Upper lobe of right lung (tissue), 1 donor: ENCODE results near the gene ANKS1B. TPM values are rescaled to one million over a fixed set of nuclear protein-coding genes. Genes with fewer than 3 reads are reported as not detected.

Experiments used
- ATAC-seq: fragments of 200-7000 bp; cut with Tn5 transposase; one replicate; pipeline ENCODE4 v1.9.1; 2020; ENCODE audit warnings: mild to moderate bottlenecking, moderate library complexity
- DNase-seq: peaks from one replicate; pipeline ENCODE4 v3.0.0-alpha.2; 2020
- H3K27ac ChIP-seq: fragments of 200-600 bp; one replicate; pipeline ENCODE4 v1.8.0; 2022
- H3K27me3 ChIP-seq: fragments of 200-600 bp; one replicate; pipeline ENCODE4 v1.8.0; 2022; ENCODE audit warnings: mild to moderate bottlenecking
- H3K36me3 ChIP-seq: fragments of 200-600 bp; one replicate; pipeline ENCODE4 v1.8.0; 2022
- H3K4me1 ChIP-seq: fragments of 200-600 bp; one replicate; pipeline ENCODE4 v1.8.0; 2022
- H3K4me3 ChIP-seq: fragments of 200-600 bp; one replicate; pipeline ENCODE4 v1.8.0; 2022; ENCODE audit warnings: mild to moderate bottlenecking
- H3K9me3 ChIP-seq: fragments of 200-600 bp; one replicate; pipeline ENCODE4 v1.8.0; 2022
- CTCF ChIP-seq: fragments of 200-600 bp; IDR thresholded peaks from one replicate; pipeline ENCODE4 v1.8.0; 2022; ENCODE audit warnings: antibody characterized with exemption
- intact Hi-C: fragments of 100-400 bp; cut with DNase I; formaldehyde crosslinking; loops from one replicate; pipeline ENCODE4 v1.11.0; 2022
- total RNA-seq: library from RNA; stranded (reverse); fragmentation: NEBNext Ultra II Directional; extraction: Animal tissue kit (Norgen Biotek cat#: 25700); gene quantifications from one replicate; pipeline ENCODE4 v1.2.1, GENCODE V29; 2021
- donor health status: DM: no; HTN: yes; CAD: no; lungs with severe emphysema.

ANKS1B gene
- total RNA-seq, 1 donor from 2014 or later, result 5.3 TPM

DNA sequence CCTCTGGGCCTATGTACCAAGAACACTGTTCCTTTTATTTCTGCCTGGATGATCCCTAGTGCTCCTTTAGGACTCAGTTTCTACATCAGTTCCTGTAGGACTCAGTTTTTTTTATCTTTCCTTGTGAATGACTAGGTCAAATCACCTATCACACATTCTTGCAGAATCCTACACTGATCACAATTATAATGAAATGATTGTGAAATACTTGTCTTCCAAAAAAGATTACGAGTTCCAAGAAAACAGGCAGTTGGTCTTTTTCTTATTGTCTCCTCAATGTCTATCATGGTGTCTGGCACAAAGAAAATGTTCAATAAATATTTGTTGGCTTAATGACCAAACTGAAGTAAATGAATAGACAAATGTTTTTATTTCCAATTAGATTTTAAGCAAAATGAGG lies 432.7 kb downstream of the ANKS1B start:
- DNase-seq, result no peak
- intact Hi-C loops, result no loop called here
- ATAC-seq, result no peak
- no peak for TF ChIP-seq CTCF
- H3K36me3 ChIP-seq, result no peaks in the 10 kb centered on the region
- no peaks in the 10 kb centered on the region for H3K27me3 ChIP-seq
- H3K4me3 ChIP-seq, result no peak overlapping the region
- no peak overlapping the region for H3K27ac ChIP-seq
- no peaks in the 10 kb centered on the region for H3K9me3 ChIP-seq
- H3K4me1 ChIP-seq, result no peaks in the 10 kb centered on the region

DNA sequence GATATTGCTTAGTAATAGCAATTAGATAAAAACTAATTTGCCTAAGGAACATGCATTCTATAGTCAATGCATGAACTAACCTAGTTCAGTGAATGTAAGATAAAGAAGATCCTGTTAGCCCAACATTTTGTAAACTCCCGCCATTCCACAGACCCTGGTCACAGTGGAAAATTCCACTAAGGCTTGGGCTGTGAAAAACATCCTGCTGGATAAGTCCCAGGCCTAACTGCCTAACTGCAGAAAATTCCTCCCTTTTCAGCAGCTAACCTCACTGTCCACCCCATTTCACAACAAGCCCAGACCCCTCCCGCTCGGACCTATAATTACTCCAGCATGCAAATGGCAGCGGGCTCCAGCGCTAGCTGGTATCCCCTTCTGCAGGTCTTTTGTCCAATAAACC lies 435.1 kb downstream of the ANKS1B start:
- H3K4me1 ChIP-seq, result no peaks in the 10 kb centered on the region
- ATAC-seq (no peak), DNase-seq (no peak)
- H3K27me3 ChIP-seq, result no peaks in the 10 kb centered on the region
- H3K27ac ChIP-seq, result no peak overlapping the region
- intact Hi-C loops, result no loop called here
- H3K9me3 ChIP-seq, result no peaks in the 10 kb centered on the region
- TF ChIP-seq CTCF, result no peak
- no peak overlapping the region for H3K4me3 ChIP-seq
- no peaks in the 10 kb centered on the region for H3K36me3 ChIP-seq

GRCh38 chr12:99549196-99549595 lies 435.5 kb downstream of the ANKS1B start:
- DNase-seq (no peak), ATAC-seq (no peak)
- H3K36me3 ChIP-seq, result no peaks in the 10 kb centered on the region
- no peak for TF ChIP-seq CTCF
- no peak overlapping the region for H3K27ac ChIP-seq
- H3K4me3 ChIP-seq, result no peak overlapping the region
- no peaks in the 10 kb centered on the region for H3K27me3 ChIP-seq
- intact Hi-C loops, result no loop called here
- H3K9me3 ChIP-seq, result no peaks in the 10 kb centered on the region
- no peaks in the 10 kb centered on the region for H3K4me1 ChIP-seq

DNA sequence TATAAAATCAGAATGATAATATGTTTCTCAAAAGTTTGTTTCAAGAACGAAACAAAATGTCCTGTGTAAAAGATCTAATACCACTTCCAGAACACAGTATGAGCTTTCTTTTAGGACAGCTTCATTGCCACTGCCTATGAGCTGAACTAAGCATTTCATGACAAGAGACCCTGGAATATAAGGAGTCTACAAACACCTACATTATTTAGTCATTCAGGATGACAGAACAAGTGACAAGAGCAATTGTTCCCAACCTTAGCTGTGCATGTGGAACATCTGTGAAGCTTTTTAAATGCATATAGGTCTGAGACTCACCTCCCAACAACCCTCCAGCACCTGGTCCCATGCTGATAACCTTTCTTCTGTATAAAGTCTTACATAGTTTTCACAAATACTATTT lies 440.3 kb downstream of the ANKS1B start:
- H3K27me3 ChIP-seq, result no peaks in the 10 kb centered on the region
- no peak overlapping the region for H3K27ac ChIP-seq
- H3K36me3 ChIP-seq, result no peaks in the 10 kb centered on the region
- TF ChIP-seq CTCF, result no peak
- H3K4me3 ChIP-seq, result no peak overlapping the region
- DNase-seq (no peak), ATAC-seq (no peak)
- intact Hi-C loops, result no loop called here
- no peaks in the 10 kb centered on the region for H3K4me1 ChIP-seq
- no peaks in the 10 kb centered on the region for H3K9me3 ChIP-seq

GRCh38 chr12:99529966-99530365 lies 454.8 kb downstream of the ANKS1B start:
- intact Hi-C loops, result no loop called here
- H3K9me3 ChIP-seq, result no peaks in the 10 kb centered on the region
- H3K4me1 ChIP-seq, result no peaks in the 10 kb centered on the region
- no peaks in the 10 kb centered on the region for H3K36me3 ChIP-seq
- H3K27me3 ChIP-seq, result no peaks in the 10 kb centered on the region
- DNase-seq (no peak), ATAC-seq (no peak)
- no peak overlapping the region for H3K27ac ChIP-seq
- no peak for TF ChIP-seq CTCF
- no peak overlapping the region for H3K4me3 ChIP-seq

DNA sequence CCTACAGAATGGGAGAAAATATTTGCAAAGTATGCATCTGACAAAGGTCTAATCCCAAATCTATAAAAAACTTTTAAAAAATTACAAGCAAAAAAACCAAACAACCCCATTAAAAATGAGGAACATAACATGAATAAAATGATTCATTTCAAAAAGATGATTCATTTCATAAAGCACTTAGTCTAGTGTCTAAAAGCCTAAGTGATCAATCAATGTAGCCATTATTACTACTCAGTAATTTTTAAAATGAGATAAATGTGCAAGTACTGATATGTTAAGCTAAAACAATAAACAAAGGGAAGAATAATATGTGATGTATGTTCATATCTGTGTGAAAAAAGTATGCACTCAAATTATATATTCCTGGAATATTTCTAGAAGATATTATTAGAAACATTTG lies 456.3 kb downstream of the ANKS1B start:
- Histone ChIP-seq H3K9me3 (no peaks in the 10 kb centered on the region), H3K4me1 (no peaks in the 10 kb centered on the region), H3K27ac (no peak overlapping the region), H3K4me3 (no peak overlapping the region), H3K36me3 (no peaks in the 10 kb centered on the region), H3K27me3 (no peaks in the 10 kb centered on the region)
- TF ChIP-seq CTCF, result no peak
- intact Hi-C loops, result no loop called here
- ATAC-seq (no peak), DNase-seq (no peak)
